ENCODE results near the gene ST8SIA6.
"Not testable (repeated sequence)": the region's sequence is repeated elsewhere in the genome, so short reads cannot be mapped to it uniquely, and the experiment has no call there.

ST8SIA6 gene

GRCh38 chr10:17340144-17340829 lies 114.1 kb downstream of the ST8SIA6 start:
- DNase-seq: no peak

- peak; percentile 71 for DNase-seq
Measured at GRCh38 chr10:17335065-17335464, 119.3 kb downstream of the ST8SIA6 start.

DNA sequence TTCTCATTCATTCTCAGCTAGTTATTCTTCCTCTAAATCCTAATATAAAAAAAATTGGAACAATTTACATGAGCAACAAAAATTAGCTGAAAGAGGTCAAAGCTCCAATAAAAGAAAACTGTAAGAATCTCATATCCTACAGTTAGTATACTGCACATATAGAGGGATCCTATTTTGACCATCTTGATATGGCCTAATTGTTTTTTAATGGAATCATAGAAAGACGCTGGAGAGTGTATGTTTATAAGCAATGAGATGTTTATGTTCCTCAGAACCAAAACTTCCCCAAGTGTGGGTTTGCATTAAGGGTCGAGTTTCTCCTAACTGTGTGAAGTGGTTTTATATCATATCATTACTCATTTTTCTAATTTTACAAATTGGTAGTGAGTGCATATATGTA lies 123.9 kb downstream of the ST8SIA6 start:
- DNase-seq: no peak

GRCh38 chr10:17326377-17326776 lies 128.0 kb downstream of the ST8SIA6 start:
- no peak for DNase-seq

- DNase-seq: not testable (repeated sequence)
Measured at GRCh38 chr10:17321957-17322356, 132.4 kb downstream of the ST8SIA6 start.

DNA sequence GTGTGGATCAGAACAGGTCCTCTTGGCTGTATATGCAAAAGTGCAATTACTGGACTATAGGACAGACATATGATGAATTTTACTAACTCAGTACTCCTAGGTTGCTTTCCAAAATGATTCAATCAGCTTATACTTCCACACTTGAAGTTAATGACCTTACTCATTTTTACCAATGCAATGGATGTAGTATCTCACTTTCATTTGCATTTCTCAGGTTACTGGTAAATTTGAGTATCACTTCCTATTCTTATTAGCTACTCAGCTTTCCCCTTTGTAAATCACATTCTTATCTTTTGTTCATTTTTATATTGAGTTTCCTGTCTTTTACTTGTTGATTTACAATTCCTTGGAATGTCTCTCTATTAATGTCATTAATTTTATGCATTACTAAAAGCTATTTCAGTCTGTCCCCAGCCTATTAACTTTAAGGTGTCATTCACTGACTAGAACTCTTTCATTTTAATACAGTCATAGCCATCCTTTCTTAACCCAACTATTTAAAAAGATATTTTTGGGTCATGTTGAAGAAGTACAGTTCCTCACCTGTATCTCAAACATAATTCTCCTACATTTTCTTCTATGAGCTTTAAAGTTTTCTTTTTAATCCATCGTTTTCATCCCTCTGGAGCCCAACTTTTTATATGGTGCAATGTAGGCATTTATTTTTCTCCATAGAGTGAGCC lies 137.8 kb downstream of the ST8SIA6 start:
- DNase-seq: no peak

DNA sequence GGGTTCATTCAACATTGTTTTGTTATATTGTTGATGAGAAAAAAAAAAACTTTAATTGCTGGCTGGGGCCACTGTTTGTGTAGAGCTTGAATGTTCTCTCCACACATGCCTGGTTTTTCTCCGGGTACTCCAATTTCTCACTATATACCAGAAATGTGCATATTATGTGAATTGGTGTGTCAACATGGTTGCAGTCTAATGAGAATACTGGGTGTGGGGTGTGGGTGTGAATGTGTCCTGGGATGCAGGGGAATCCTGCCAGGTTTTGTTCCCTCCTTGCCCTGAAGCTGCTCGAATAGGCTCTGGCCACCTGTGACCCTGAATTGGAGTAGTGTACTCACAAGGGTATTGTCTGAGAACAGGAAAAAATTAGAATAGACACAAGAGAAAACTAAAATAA lies 145.0 kb downstream of the ST8SIA6 start:
- DNase-seq: no peak

DNA sequence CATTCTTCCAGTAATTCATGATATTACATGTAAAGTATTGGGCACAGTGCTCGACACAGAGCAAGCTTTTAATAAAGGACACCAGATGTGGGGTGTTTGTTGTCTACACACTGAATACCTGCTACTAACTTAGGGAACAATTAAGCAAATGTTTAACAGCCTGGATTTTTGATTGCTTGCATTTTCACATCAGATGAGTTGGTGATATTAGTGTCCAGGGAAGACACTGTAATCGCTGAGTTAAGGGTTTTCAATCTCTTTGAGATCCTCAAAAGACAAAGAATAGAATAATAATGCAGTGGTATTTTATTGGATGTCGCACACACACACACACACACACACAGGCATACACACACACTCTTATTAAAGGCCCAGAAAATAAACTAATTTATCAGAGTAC lies 147.3 kb downstream of the ST8SIA6 start:
- DNase-seq: no peak

DNA sequence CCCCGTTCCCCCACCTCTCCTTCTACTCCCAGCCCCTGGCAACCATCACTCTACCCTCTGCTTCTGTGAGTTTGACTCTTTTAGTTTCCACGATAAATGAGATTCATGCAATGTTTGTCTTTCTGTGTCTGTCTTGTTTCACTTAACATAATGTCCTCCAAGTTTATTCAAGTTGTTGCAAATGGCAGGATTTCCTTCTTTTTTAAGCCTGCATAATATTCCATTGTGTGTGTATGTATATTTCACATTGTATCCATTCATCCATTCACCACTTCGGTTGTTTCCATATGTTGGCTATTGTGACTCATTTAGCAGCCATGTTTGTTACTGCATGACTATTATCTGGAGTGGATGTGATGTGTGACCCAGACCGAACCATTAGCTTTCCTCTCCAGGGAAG lies 162.0 kb downstream of the ST8SIA6 start:
- DNase-seq: no peak

DNA sequence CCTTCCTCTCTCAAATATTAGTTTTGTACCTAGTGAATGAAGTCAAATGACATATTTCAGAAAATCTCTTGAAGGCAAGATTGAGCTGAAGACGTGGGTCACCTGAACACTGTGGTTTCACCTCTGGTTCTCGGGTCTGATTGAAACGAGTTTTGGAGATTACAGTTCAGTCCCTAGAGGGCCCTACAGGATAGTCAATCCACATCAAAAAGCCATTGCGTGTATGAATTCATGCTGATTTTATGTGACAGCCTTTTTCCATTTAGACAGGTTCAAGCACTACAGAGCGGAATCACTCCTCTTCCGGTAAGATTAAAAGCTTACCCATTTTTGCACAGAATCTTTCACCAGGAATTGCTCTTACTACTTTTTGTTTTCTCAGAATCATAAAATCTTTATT lies 164.2 kb downstream of the ST8SIA6 start:
- DNase-seq: peak; percentile 7

DNA sequence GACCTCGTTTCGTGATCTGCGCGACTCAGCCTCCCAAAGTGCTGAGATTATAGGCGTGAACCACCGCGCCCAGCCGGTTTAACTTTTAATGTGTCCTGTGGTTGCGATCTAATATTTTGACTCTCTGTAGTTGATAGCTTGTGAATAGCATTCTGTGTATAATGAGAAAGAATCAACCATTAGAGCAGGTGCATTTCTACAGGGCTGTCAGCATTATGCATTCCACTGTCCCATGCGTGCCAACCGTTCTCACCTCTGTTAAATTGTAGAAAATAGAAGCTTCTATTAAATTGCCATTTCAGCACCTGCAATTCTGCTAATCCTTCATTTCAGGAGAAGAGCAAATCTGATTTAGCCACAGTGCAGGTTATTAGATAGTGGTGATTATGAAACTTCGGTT lies 164.6 kb downstream of the ST8SIA6 start:
- no peak for DNase-seq

GRCh38 chr10:17286562-17287550 lies 167.5 kb downstream of the ST8SIA6 start:
- no peak for DNase-seq

DNA sequence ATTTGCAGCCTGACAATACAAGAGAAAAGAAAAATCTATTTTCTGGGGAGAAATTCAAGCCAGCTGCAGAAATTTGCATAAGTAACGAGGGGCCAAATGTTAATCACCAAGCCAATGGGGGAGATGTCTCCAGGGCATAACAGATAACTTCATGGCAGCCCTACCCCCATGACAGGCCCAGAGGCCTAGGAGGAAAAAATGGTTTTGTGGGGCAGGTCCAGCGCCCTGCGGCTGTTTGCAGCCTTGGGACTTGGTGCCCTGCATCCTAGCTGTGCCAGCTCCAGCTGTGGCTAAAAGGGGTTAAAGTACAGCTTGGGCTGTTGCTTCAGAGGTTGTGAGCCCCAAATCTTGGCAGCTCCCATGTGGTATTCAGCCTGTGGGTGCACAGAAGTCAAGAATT lies 172.1 kb downstream of the ST8SIA6 start:
- no peak for DNase-seq

DNA sequence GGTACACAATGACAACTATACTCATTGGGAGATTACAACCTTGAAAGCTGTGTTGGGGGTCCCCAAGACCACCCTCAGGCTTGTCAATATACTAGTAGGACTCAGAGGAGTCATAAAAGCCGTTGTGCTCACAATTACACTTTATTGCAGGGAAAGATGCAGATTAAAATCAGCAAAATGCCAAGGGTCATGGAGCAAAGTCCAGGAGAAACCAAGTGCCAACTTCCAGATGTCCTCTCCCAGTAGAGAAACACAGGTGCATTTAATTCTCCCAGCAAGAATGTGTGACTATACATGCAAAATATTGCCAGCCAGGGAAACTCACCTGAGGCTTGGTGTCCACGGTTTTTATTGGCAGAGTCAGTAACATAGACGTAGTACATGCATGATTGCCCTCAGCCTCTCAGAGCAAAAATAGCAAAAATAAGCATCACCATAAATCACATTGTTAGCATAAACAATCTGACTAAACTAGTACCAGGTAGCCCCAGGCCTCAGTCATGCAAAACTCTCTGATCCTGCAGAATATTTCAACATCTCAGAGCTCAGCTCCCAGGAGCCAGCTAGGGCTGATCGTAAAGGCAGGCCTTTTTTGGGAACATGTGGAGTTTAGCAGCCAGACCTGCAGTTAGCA lies 175.7 kb downstream of the ST8SIA6 start:
- DNase-seq: no peak

DNA sequence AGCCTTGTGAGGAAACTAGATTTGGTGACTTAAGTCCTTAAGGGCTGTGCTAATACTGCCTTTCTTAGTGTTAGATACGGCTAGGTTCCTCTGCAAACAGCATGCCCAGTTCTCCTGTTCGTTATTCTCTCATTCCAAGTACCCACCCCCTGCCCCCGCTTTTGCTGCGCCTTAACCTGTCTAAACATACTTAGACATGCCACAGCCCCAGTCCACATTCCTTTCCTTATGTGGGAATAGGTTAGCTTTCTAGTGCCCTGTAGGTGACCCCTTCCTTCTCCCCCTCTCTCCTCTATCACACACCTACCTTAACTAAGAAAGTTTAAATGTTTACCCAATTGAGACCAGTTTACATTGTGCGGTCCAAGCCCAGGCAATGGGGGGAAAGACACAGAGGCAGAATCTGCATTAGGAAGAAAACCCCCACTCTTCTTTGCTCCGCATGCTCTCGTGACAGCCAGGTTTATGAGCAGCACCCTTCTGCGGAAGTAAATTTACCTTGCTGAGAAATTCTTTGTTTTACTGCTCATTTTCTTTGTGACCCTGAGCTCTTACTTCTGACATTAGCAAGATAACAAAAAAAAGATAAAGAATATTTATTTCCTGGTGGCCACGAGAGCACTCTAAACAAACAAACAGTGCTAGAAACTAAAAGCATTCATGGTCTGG lies 177.5 kb downstream of the ST8SIA6 start:
- no peak for DNase-seq

- DNase-seq: peak; percentile 62
Measured at GRCh38 chr10:17273403-17273802, 181.0 kb downstream of the ST8SIA6 start.

- DNase-seq: no peak
Measured at GRCh38 chr10:17272648-17273047, 181.7 kb downstream of the ST8SIA6 start.
